PFSK-1 (cell line): ENCODE data around the gene MCM5.

Experiments used
- POLR2AphosphoS5 ChIP-seq: IDR thresholded peaks from 2 replicates; pipeline ENCODE4 v1.6.1; 2012; ENCODE audit warnings: low read depth, mild to moderate bottlenecking, control low read depth, low read length, moderate library complexity
- REST ChIP-seq, 2 experiments: IDR thresholded peaks; 2 replicates each; pipeline versions ENCODE4 v1.6.1 to v1.8.0; 2011 to 2012; ENCODE audit warnings: low read depth in 2 of 2, low read length in 2 of 2, control low read depth in 1 of 2, inconsistent platforms in 1 of 2, mild to moderate bottlenecking in 1 of 2, moderate library complexity in 1 of 2; ENCODE audit not compliant: insufficient read depth in 1 of 2
- TAF1 ChIP-seq: IDR thresholded peaks from 2 replicates; pipeline ENCODE4 v1.6.1; 2012; ENCODE audit warnings: low read length, control low read depth, borderline replicate concordance; ENCODE audit not compliant: insufficient read depth

GRCh38 chr22:35437049-35437448 is 37.1 kb downstream of the MCM5 start:
- TF ChIP-seq REST (IDR thresholded peaks at IDR 0.05; ENCODE audit: insufficient read depth in 1 of 2, low read depth in 2 of 2, low read length in 2 of 2) (no peak), POLR2AphosphoS5 (no peak), TAF1 (no peak)
